GM12873 (cell line): ENCODE data around the gene GMIP.

ENCODE experiments used
- CTCF ChIP-seq: IDR thresholded peaks from 2 replicates; pipeline ENCODE4 v1.5.1; 2012; ENCODE audit warnings: low read depth, mild to moderate bottlenecking, moderate library complexity, low read length, control low read depth; ENCODE audit not compliant: insufficient read depth; ENCODE audit errors: missing control alignments

The GMIP gene

GRCh38 chr19:19636573-19637185 lies 6.8 kb downstream of the GMIP start:
- no peak for TF ChIP-seq CTCF

- TF ChIP-seq CTCF = no peak
Observed at GRCh38 chr19:19635313-19635702, 8.1 kb downstream of the GMIP start.

- TF ChIP-seq CTCF = no peak
Observed at GRCh38 chr19:19634516-19635312, 8.7 kb downstream of the GMIP start.

GRCh38 chr19:19633711-19634515 lies 9.5 kb downstream of the GMIP start:
- TF ChIP-seq CTCF = no peak

- no peak for TF ChIP-seq CTCF
Observed at GRCh38 chr19:19632661-19633060, 10.8 kb downstream of the GMIP start.

- TF ChIP-seq CTCF = no peak
Observed at GRCh38 chr19:19631346-19631745, 12.1 kb downstream of the GMIP start.

- TF ChIP-seq CTCF = no peak
Observed at GRCh38 chr19:19630426-19630825, 13.0 kb downstream of the GMIP start.
